ENCODE data around the gene DXO.
"Not testable (repeated sequence)": the region's sequence is repeated elsewhere in the genome, so short reads cannot be mapped to it uniquely, and the experiment has no call there.

Gene DXO

DNA sequence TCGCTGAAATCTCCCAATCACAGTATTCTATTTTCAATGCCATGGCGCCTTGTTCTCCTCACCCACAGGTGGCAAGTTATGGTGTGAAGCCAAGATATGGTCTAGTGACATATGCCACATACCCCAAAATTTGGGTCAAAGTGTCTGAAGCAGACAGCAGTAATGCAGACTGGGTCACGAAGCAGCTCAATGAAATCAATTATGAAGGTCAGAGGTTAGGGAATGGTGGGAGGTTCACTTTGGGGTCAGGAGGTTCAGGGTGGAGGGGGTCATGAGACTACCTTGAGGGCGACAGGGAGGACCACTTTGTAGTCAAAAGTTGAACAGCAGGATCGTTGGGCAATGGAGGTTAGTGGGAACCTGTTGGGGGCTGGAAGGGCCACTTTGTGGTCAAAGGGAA is 23.6 kb downstream of the DXO start:
- TF ChIP-seq ZNF274 (IDR thresholded peaks at IDR 0.05; ENCODE audit: low read depth, low read length): no peak
- no peak overlapping the region for H3K4me3 ChIP-seq (ENCODE audit: low read length)

DNA sequence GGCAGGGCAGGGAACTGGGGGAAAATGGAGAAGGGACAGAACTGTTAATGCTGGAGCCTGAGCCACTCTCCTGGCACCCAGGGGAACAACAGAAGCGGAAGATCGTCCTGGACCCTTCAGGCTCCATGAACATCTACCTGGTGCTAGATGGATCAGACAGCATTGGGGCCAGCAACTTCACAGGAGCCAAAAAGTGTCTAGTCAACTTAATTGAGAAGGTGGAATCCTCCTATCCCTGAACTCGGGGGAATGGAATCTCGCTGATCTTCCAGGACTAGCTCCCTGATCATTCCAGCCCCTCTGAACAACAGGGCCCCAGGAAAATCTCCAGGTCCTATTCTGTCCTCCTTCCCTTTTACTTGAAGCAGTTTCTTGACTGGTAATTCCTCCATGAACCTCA is 24.1 kb downstream of the DXO start:
- no peak overlapping the region for H3K4me3 ChIP-seq (ENCODE audit: low read length)
- TF ChIP-seq ZNF274 (IDR thresholded peaks at IDR 0.05; ENCODE audit: low read depth, low read length): no peak

DNA sequence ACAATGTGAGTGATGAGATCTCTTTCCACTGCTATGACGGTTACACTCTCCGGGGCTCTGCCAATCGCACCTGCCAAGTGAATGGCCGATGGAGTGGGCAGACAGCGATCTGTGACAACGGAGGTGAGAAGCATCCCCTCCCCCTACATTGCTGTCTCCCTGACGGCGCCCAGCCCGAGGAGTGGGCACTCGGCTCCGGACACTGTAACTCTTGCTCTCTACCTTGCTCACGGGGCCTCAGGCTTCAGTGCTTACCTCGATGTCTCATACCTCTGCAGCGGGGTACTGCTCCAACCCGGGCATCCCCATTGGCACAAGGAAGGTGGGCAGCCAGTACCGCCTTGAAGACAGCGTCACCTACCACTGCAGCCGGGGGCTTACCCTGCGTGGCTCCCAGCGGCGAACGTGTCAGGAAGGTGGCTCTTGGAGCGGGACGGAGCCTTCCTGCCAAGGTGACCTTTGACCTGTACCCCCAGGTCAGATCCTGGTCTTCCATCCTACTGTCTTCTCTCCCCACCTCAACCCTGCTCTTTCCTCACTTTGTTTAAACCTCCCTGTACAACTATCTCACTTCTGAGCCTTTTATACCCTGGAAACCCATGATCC is 24.8 kb downstream of the DXO start:
- H3K4me3 ChIP-seq (ENCODE audit: low read length): no peak overlapping the region
- TF ChIP-seq ZNF274 (IDR thresholded peaks at IDR 0.05; ENCODE audit: low read depth, low read length): no peak

DNA sequence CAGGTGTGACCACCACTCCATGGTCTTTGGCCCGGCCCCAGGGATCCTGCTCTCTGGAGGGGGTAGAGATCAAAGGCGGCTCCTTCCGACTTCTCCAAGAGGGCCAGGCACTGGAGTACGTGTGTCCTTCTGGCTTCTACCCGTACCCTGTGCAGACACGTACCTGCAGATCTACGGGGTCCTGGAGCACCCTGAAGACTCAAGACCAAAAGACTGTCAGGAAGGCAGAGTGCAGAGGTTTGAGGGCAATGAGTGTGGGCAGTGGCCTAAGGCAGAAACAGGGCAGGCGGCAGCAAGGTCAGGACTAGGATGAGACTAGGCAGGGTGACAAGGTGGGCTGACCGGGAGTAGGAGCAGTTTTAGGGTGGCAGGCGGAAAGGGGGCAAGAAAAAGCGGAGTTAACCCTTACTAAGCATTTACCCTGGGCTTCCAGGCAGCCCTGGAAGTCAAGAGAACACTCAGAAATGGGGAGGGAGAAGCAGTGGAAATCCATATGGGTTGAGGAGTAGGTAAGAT is 25.5 kb downstream of the DXO start:
- no peak overlapping the region for H3K4me3 ChIP-seq (ENCODE audit: low read length)
- TF ChIP-seq ZNF274 (IDR thresholded peaks at IDR 0.05; ENCODE audit: low read depth, low read length): no peak

DNA sequence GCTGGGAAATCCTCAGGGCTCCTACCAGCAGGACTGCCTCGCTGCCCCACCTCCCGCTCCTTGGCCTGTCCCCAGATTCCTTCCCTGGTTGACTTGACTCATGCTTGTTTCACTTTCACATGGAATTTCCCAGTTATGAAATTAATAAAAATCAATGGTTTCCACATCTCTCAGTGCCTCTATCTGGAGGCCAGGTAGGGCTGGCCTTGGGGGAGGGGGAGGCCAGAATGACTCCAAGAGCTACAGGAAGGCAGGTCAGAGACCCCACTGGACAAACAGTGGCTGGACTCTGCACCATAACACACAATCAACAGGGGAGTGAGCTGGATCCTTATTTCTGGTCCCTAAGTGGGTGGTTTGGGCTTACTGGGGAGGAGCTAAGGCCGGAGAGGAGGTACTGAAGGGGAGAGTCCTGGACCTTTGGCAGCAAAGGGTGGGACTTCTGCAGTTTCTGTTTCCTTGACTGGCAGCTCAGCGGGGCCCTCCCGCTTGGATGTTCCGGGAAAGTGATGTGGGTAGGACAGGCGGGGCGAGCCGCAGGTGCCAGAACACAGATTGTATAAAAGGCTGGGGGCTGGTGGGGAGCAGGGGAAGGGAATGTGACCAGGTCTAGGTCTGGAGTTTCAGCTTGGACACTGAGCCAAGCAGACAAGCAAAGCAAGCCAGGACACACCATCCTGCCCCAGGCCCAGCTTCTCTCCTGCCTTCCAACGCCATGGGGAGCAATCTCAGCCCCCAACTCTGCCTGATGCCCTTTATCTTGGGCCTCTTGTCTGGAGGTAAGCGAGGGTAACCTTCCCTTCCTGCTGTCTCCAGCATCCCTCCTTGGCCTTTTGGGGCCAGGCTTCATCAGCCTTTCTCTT is 26.2 kb downstream of the DXO start, which contains the start of gene CFB:
CFB (plus strand) TSS at position 589 of the 863 bp plus-strand sequence; CDS start at position 716, 127 bp downstream.
- H3K4me3 ChIP-seq (ENCODE audit: low read length): no peak within 1 kb of the TSS
- no peak for TF ChIP-seq ZNF274 (IDR thresholded peaks at IDR 0.05; ENCODE audit: low read depth, low read length)

DNA sequence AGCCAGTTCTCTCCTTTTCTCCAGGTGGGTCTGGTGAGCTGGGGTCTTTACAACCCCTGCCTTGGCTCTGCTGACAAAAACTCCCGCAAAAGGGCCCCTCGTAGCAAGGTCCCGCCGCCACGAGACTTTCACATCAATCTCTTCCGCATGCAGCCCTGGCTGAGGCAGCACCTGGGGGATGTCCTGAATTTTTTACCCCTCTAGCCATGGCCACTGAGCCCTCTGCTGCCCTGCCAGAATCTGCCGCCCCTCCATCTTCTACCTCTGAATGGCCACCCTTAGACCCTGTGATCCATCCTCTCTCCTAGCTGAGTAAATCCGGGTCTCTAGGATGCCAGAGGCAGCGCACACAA is 26.8 kb downstream of the DXO start:
- no peak for TF ChIP-seq ZNF274 (IDR thresholded peaks at IDR 0.05; ENCODE audit: low read depth, low read length)
- no peak overlapping the region for H3K4me3 ChIP-seq (ENCODE audit: low read length)

DNA sequence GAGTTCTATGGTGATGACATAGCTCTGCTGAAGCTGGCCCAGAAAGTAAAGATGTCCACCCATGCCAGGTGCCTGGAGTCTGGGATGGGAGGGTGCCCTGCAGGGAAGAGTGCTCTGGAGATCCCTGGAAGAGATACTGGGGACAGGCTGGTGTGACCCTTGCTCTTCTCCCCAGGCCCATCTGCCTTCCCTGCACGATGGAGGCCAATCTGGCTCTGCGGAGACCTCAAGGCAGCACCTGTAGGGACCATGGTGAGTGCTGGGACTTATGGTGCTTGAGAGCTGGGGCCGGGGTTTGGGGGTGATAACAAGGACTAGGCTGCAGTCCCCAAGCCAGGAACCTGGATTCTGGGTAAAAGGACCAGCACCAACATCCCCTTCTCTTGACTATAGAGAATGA is 28.2 kb downstream of the DXO start:
- no peak for TF ChIP-seq ZNF274 (IDR thresholded peaks at IDR 0.05; ENCODE audit: low read depth, low read length)
- no peak overlapping the region for H3K4me3 ChIP-seq (ENCODE audit: low read length)

DNA sequence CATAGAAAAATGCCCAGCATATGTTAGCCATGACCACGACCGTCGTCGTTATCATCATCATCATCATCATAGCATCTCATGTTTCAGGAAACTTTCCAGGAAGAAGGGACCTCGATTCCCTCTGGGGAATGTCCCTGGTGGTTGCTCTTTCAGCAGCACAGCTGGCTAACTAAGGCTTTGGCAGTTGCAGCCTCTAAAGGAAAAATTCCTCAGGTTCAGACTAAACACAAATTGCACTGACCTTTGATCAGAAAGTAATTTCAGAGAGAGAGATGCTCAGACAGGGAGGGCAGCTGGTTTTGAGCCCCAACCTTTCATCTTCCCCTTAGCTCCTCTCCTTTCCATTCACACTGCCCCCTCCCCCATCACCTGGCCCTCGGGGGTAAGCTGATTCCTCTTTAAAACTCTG is 31.7 kb downstream of the DXO start:
- TF ChIP-seq ZNF274 (IDR thresholded peaks at IDR 0.05; ENCODE audit: low read depth, low read length): no peak
- no peak overlapping the region for H3K4me3 ChIP-seq (ENCODE audit: low read length)

DNA sequence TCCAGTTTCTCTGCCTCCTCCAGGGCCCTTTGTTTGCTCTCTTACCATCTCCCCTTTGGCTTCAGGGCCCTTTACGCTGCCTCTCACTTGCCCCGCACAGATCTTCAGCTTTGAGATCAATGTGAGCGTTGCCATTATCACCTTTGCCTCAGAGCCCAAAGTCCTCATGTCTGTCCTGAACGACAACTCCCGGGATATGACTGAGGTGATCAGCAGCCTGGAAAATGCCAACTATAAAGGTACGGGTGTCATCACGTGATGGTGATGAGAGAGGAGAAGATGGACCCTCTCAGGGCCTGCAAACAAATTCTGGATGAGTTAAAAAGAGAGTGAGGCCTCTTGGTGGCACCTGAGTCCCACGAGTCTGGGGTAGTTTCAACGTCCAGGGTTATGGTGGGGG is 36.1 kb downstream of the DXO start:
- no peak for TF ChIP-seq ZNF274 (IDR thresholded peaks at IDR 0.05; ENCODE audit: low read depth, low read length)
- H3K4me3 ChIP-seq (ENCODE audit: low read length): no peak overlapping the region

DNA sequence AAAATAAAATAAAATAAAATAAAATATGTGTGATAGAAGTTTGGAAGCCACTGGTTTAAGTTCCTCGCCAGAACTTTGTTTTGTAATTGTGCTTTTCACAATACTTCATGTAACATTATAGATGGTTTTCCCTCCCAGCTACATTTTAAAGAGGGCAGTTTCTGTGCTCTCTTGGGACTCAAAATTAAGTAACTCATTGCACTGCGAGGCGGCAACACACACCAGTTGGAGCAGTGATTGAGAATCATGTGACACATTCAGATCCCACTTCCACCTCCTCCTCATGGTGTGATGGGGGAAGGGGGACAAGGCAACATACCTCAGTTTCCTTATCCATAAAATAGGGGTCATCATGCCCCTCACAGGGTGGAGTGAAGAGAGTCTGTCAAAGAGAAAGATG is 36.9 kb downstream of the DXO start:
- TF ChIP-seq ZNF274 (IDR thresholded peaks at IDR 0.05; ENCODE audit: low read depth, low read length): no peak
- H3K4me3 ChIP-seq (ENCODE audit: low read length): no peak overlapping the region

DNA sequence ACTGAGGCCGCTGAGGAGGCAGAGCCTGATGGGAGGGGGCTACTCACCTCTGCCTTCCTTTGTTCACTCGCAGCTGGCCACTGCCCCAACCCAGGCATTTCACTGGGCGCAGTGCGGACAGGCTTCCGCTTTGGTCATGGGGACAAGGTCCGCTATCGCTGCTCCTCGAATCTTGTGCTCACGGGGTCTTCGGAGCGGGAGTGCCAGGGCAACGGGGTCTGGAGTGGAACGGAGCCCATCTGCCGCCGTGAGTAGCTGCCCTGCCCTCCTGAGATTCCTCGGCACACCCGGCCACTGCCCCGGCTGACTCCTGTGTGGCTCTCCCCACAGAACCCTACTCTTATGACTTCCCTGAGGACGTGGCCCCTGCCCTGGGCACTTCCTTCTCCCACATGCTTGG is 38.4 kb downstream of the DXO start:
- no peak for TF ChIP-seq ZNF274 (IDR thresholded peaks at IDR 0.05; ENCODE audit: low read depth, low read length)
- no peak overlapping the region for H3K4me3 ChIP-seq (ENCODE audit: low read length)

DNA sequence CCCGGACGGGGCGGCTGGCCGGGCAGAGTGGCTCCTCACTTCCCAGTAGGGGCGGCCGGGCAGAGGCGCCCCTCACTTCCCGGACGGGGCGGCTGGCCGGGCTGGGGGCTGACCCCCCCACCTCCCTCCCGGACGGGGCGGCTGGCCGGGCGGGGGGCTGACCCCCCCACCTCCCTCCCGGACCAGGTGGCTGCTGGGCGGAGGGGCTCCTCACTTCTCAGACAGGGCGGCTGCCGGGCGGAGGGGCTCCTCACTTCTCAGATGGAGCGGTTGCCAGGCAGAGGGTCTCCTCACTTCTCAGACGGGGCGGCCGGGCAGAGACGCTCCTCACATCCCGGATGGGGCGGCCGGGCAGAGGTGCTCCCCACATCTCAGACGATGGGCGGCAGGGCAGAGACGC is 39.8 kb downstream of the DXO start:
- H3K4me3 ChIP-seq (ENCODE audit: low read length): not testable (repeated sequence)

DNA sequence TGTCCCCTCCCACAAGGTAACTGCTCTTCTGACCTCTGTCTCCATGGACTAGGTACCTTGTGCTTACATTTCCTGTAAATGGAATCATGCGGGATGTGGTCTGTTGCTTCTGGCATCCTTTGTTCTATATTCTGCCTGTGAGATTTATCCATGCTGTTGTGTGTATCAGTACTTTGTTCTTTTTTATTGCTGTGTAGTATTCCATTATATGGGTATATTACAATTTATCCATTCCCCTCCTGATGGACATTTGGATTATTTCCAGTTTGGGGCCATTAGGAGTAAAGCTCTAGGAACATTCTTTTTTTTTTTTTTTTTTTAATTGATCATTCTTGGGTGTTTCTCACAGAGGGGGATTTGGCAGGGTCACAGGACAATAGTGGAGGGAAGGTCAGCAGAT is 41.0 kb downstream of the DXO start:
- H3K4me3 ChIP-seq (ENCODE audit: low read length): no peak overlapping the region
- no peak for TF ChIP-seq ZNF274 (IDR thresholded peaks at IDR 0.05; ENCODE audit: low read depth, low read length)

DNA sequence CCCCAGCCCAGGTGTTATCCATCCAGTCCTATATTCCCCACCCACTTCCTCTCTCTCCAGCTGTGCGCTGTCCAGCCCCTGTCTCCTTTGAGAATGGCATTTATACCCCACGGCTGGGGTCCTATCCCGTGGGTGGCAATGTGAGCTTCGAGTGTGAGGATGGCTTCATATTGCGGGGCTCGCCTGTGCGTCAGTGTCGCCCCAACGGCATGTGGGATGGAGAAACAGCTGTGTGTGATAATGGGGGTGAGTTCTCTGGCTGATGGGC is 43.3 kb downstream of the DXO start:
- no peak overlapping the region for H3K4me3 ChIP-seq (ENCODE audit: low read length)
- no peak for TF ChIP-seq ZNF274 (IDR thresholded peaks at IDR 0.05; ENCODE audit: low read depth, low read length)

DNA sequence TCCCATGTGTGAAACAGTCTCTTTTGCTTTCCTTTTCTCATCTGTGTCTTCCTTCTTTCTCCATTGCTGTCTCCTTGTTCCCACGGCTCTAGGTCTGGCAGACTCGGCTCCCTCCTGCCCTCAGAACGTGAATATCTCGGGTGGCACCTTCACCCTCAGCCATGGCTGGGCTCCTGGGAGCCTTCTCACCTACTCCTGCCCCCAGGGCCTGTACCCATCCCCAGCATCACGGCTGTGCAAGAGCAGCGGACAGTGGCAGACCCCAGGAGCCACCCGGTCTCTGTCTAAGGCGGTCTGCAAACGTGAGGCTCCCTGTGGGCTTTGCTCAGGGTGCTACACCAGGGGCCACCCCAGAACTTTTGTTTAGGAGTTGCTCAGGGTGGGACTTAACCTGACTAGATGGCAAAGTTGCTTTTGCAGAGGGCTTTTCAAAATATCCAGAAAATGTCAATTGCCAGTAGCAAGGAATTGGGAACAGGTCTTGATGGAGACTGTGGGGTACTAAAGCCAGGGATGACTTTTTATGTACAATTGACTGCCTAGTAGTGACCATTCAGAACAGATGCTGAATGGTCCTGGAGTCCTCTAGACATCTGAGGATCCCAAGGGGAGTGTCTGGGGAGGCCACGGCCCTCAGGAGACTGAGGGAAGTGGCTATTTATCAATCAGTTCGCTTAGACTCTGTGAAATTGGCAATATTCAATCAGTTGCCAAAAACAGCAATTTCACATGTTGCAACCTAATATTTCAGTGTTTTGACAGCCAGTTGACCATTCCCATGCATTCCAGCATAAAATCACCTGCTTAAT is 43.9 kb downstream of the DXO start:
- TF ChIP-seq ZNF274 (IDR thresholded peaks at IDR 0.05; ENCODE audit: low read depth, low read length): no peak
- no peak overlapping the region for H3K4me3 ChIP-seq (ENCODE audit: low read length)

Data from GM08714 (cell line).